KMS-11 (cell line): ENCODE results near the gene ARPC1A.

Experiments used
- H2AFZ ChIP-seq: fragments of 200-600 bp; sonication (generic); 2 replicates; pipeline ENCODE4 v1.6.1; 2016; ENCODE audit warnings: antibody characterized with exemption, mixed run types, low read depth
- H3K27ac ChIP-seq: fragments of 200-600 bp; sonication (generic); 2 replicates; pipeline ENCODE4 v1.6.1; 2016; ENCODE audit warnings: mild to moderate bottlenecking, mixed run types
- H3K27me3 ChIP-seq: fragments of 200-600 bp; sonication (generic); 2 replicates; pipeline ENCODE4 v1.6.1; 2017; ENCODE audit warnings: mild to moderate bottlenecking, low read depth, mixed run types, moderate library complexity; ENCODE audit not compliant: insufficient read depth
- H3K36me3 ChIP-seq: fragments of 200-600 bp; sonication (generic); 2 replicates; pipeline ENCODE4 v1.6.1; 2017; ENCODE audit warnings: mild to moderate bottlenecking, mixed run types; ENCODE audit not compliant: insufficient read depth
- H3K4me1 ChIP-seq: fragments of 200-600 bp; sonication (generic); 2 replicates; pipeline ENCODE4 v1.6.1; 2016; ENCODE audit warnings: mild to moderate bottlenecking, low read depth, mixed run types; ENCODE audit not compliant: poor library complexity, severe bottlenecking
- H3K4me2 ChIP-seq: fragments of 200-600 bp; sonication (generic); 2 replicates; pipeline ENCODE4 v1.7.0; 2016; ENCODE audit warnings: mild to moderate bottlenecking, mixed run types
- H3K4me3 ChIP-seq: fragments of 200-600 bp; sonication (generic); IDR thresholded peaks from 2 replicates; pipeline ENCODE4 v1.6.1; 2017; ENCODE audit warnings: low read depth, low read length, mixed read lengths; ENCODE audit not compliant: insufficient read depth
- H3K79me2 ChIP-seq: fragments of 200-600 bp; sonication (generic); 2 replicates; pipeline ENCODE4 v1.6.1; 2016; ENCODE audit warnings: low read depth, mixed run types; ENCODE audit not compliant: insufficient read depth
- H3K9ac ChIP-seq: fragments of 200-600 bp; sonication (generic); 2 replicates; pipeline ENCODE4 v1.6.1; 2016; ENCODE audit warnings: mild to moderate bottlenecking, mixed run types
- H4K20me1 ChIP-seq: fragments of 200-600 bp; sonication (generic); 2 replicates; pipeline ENCODE4 v1.6.1; 2016; ENCODE audit warnings: mild to moderate bottlenecking, mixed run types; ENCODE audit not compliant: insufficient read depth
- TF ChIP-seq, protein P1 (sequence below): fragments of 200-600 bp; sonication (generic); conservative IDR thresholded peaks from 2 replicates; pipeline ENCODE4 v1.6.1; 2017; ENCODE audit warnings: low read depth, mild to moderate bottlenecking, antibody characterized with exemption, low read length, moderate library complexity, mixed read lengths

Gene ARPC1A

GRCh38 chr7:99363286-99363685 is 37.6 kb downstream of the ARPC1A start:
- H3K36me3 ChIP-seq, result peaks cover 12% of the 10 kb centered on the region; the same call in 1 of the 2 replicates
- H3K27ac ChIP-seq, result no peak overlapping the region
- no peak overlapping the region for H3K4me3 ChIP-seq
- H4K20me1 ChIP-seq, result no peaks in the 10 kb centered on the region
- no peaks in the 10 kb centered on the region for H3K27me3 ChIP-seq
- no peak overlapping the region for H2AFZ ChIP-seq
- no peaks in the 10 kb centered on the region for H3K79me2 ChIP-seq
- H3K4me1 ChIP-seq, result no peaks in the 10 kb centered on the region
- H3K4me2 ChIP-seq, result no peak overlapping the region
- TF ChIP-seq, protein P1, sequence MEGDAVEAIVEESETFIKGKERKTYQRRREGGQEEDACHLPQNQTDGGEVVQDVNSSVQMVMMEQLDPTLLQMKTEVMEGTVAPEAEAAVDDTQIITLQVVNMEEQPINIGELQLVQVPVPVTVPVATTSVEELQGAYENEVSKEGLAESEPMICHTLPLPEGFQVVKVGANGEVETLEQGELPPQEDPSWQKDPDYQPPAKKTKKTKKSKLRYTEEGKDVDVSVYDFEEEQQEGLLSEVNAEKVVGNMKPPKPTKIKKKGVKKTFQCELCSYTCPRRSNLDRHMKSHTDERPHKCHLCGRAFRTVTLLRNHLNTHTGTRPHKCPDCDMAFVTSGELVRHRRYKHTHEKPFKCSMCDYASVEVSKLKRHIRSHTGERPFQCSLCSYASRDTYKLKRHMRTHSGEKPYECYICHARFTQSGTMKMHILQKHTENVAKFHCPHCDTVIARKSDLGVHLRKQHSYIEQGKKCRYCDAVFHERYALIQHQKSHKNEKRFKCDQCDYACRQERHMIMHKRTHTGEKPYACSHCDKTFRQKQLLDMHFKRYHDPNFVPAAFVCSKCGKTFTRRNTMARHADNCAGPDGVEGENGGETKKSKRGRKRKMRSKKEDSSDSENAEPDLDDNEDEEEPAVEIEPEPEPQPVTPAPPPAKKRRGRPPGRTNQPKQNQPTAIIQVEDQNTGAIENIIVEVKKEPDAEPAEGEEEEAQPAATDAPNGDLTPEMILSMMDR, result no peak
- H3K9ac ChIP-seq, result no peak overlapping the region

- Histone ChIP-seq H2AFZ (no peak overlapping the region), H3K4me2 (no peak overlapping the region), H3K36me3 (peaks cover 7% of the 10 kb centered on the region; the same call in 1 of the 2 replicates), H3K27me3 (no peaks in the 10 kb centered on the region), H3K79me2 (no peaks in the 10 kb centered on the region), H3K4me3 (no peak overlapping the region), H3K27ac (no peak overlapping the region), H3K9ac (no peak overlapping the region), H4K20me1 (no peaks in the 10 kb centered on the region), H3K4me1 (no peaks in the 10 kb centered on the region)
- TF ChIP-seq, protein P1, result peak; percentile 51
These were observed 39.8 kb downstream of the ARPC1A start for GRCh38 chr7:99365318-99366141.

DNA sequence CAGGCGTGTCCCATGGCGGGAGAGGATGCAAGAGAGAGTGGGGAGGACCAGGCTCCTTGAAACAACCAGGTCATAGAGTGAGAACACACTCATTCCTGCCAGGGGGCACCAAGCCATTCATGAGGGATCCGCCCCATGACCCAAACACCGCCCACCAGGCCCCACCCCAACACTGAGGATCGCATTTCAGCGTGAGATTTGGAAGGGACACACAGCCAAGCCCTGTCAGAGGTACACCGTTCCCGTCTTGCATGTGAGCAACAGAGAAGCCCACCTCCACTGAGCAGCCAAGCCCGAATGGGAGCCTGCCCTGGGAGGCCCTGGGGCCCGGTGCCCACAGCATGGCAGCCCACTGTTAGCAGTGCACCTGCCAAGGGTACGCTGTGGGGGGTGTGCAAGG is 40.9 kb downstream of the ARPC1A start:
- TF ChIP-seq, protein P1, result no peak
- H3K4me1 ChIP-seq, result no peaks in the 10 kb centered on the region
- H3K36me3 ChIP-seq, result peaks cover 7% of the 10 kb centered on the region; the same call in 1 of the 2 replicates
- no peak overlapping the region for H3K9ac ChIP-seq
- H3K79me2 ChIP-seq, result no peaks in the 10 kb centered on the region
- H3K4me2 ChIP-seq, result no peak overlapping the region
- H3K27ac ChIP-seq, result no peak overlapping the region
- H3K4me3 ChIP-seq, result no peak overlapping the region
- no peaks in the 10 kb centered on the region for H3K27me3 ChIP-seq
- no peak overlapping the region for H2AFZ ChIP-seq
- H4K20me1 ChIP-seq, result no peaks in the 10 kb centered on the region

- H3K79me2 ChIP-seq, result no peaks in the 10 kb centered on the region
- H2AFZ ChIP-seq, result no peak overlapping the region
- H3K4me2 ChIP-seq, result no peak overlapping the region
- peaks cover 2% of the 10 kb centered on the region; the same call in 1 of the 2 replicates for H3K36me3 ChIP-seq
- no peak overlapping the region for H3K27ac ChIP-seq
- H3K9ac ChIP-seq, result no peak overlapping the region
- no peak overlapping the region for H3K4me3 ChIP-seq
- TF ChIP-seq, protein P1, result no peak
- H3K4me1 ChIP-seq, result peaks cover 3% of the 10 kb centered on the region
- H4K20me1 ChIP-seq, result no peaks in the 10 kb centered on the region
- H3K27me3 ChIP-seq, result no peaks in the 10 kb centered on the region
These were observed 43.2 kb downstream of the ARPC1A start for GRCh38 chr7:99368750-99369389.
